HG03196 (cell line): Measurements from ENCODE around the gene TSPAN12.
"Not testable (repeated sequence)": the region's sequence is repeated elsewhere in the genome, so short reads cannot be mapped to it uniquely, and the experiment has no call there.

Experiments used
- ATAC-seq: cut with Tn5 transposase; IDR thresholded peaks from one replicate; pipeline ENCODE4 v1.9.1; 2021; ENCODE audit not compliant: unreplicated experiment

The TSPAN12 gene, protein sequence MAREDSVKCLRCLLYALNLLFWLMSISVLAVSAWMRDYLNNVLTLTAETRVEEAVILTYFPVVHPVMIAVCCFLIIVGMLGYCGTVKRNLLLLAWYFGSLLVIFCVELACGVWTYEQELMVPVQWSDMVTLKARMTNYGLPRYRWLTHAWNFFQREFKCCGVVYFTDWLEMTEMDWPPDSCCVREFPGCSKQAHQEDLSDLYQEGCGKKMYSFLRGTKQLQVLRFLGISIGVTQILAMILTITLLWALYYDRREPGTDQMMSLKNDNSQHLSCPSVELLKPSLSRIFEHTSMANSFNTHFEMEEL

DNA sequence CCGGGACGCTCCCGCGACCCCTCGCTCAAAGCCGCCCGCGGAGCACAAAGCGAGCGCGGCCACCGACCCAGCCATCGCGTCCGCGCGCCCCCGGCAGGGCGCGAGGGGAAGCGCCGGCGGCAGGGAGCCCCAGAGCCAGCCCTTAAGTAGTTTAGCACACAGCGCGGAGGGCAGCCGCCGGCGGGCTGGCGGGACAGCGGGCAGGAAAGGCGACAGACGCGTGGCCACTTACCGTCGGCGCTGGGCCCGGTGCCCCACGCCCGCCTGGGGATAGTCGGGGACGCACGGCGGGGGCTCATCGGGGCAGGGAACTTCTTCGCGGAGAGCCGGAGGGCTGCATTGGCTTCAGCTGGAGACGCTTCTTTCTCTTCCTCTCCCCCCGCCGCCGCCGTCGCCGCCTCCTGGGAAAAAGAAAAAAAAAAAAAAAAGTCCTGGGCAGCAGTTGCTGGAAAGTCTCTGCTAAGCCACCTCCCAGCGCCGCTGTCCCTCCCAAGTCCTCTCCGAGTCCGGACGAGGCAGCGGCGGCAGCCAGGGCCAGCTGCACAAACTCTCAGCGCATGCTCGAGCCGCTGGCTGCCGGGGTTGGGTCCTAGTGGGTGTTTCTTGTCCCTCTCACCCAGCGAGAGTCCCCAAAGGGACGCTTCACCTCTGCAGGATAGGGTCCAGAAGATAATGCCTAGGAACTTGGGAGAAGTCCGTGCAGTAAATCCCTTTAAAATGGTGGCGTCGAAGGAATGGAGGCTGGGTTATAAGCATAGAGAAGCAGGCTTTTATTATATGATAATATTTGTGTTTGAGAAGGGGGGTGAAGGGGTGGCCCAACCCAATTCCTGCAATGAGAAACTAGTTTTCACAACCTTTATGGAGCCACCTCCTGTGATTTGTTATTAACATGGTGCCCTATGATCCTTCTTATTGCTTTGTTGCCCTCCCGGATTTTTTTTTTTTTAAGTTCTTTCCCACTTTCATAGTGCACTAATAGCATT is at the start of gene TSPAN12:
TSPAN12 (minus strand) TSS at position 557 of the 986 bp plus-strand sequence. CDS start 1,381 bp downstream, outside the sequence.
- peak; percentile 76 for ATAC-seq

DNA sequence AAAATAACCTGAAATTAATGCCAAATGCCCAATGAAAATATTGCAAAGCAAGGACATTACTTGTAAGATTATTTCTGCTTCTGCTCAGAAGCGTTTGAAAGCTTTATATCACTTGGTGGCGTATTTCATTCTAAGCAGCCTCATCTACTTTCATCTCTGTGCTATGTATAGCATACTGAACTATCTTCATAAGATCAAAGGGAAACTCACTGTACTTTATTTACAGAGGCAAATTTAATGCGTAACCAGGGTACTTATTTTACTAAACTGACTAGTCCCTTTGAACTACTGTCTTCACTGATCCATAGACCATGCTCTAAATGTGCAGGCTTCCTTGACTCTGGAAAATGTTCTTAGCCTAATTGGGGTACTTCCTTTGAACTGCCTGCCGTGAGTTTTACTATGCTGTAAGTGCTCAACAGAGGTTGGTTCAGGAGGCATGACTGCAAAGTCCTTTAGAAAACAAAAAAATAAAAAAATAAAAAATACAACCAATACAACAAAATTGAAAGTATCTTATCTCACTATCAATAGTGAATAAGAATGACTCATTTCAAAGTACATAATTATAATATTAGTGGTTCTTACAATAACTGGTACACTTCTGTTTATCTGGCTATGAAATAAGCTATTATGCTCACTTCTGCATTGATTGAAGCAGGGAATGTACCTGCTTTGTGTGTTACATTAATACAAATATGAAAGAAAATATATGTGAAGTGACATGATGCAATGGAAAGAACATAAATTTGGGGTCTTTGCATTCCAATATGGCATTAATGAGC is 41.0 kb upstream of the TSPAN12 start:
- no peak for ATAC-seq

DNA sequence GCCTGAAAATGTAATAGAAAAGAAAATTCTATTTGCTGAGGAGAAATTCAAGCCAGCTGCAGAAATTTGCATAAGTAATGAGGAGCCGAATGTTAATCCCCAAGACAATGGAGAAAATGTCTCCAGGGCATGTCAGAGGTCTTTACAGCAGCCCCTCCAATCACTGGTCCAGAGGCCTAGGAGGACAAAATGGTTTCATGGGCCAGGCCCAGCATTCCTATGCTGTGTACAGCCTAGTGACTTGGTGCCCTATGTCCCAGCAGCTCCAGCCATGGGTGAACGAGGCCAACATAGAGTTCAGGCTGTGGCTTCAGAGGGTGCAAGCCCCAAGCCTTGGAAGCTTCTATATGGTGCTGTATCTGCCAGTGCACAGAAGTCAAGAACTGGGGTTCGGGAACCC is 37.3 kb upstream of the TSPAN12 start:
- not testable (repeated sequence) for ATAC-seq

DNA sequence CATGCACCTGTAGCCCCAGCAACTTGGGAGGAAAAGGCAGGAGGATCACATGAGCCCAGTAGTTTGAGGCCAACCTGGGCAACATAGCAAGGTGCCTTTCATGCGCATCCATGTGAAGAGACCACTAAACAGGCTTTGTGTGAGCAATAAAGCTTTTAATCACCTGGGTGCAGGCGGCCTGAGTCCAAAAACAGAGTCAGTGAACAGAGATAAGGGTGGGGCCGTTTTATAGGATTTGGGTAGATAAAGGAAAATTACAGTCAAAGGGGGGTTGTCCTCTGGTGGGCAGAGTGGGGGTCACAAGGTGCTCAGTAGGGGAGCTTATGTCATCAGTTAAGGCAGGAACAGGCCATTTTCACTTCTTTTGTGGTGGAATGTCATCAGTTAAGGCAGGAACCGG is 27.7 kb upstream of the TSPAN12 start:
- ATAC-seq, result not testable (repeated sequence)

DNA sequence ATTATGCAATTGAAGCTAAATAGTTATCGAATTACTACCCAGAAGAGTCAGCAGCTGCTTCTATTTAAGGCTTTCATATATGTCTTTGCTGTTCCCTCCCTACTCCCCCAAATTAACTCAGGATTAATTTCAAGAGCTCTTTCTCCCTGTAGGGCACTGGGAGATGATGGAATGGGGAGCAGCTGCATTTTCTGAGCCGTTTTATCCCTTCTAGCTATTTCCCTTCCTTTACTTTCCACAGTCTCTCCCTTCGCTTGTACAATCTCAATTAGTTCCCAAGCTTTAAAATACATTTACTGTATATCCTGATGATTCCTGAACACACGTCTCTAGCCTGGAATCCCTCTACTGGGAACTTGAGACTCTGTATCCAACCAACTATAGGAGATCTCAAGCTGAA is 19.8 kb upstream of the TSPAN12 start:
- ATAC-seq, result no peak

DNA sequence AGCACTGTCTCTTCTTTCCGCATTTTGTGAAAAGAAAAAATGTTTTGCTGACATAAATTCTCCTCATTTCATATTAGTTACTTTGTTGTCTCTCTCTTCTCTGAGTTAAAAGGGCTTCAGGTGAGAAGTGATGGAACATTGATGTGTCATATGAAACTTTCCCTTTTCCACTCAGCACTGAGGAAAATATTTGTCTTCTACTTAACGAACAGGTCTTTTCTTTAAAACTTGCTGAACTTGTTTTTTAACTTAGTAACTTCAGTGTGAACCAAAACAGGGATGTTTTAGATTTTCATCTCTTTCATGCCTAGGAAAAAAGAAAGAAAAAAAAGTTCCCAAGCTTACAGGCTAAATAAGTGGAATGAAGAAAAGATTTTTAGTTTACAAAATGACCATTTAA is 19.0 kb upstream of the TSPAN12 start:
- ATAC-seq, result no peak

DNA sequence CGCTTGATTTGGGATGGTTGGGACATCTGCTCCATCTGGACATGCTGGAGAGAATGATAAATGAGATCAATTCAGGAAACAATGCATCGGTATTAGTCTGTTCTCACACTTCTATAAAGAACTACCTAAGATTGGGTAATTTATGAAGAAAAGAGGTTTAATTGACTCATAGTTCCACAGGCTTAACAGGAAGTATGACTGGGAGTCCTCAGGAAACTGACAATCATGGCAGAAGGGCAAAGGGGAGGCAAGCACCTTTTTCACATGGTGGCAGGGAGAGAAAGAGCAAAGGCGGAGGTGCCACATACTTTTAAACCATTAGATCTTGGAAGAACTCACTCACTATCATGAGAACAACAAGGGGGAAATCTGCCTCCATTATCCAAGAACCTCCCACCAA is 16.8 kb upstream of the TSPAN12 start:
- ATAC-seq, result no peak

DNA sequence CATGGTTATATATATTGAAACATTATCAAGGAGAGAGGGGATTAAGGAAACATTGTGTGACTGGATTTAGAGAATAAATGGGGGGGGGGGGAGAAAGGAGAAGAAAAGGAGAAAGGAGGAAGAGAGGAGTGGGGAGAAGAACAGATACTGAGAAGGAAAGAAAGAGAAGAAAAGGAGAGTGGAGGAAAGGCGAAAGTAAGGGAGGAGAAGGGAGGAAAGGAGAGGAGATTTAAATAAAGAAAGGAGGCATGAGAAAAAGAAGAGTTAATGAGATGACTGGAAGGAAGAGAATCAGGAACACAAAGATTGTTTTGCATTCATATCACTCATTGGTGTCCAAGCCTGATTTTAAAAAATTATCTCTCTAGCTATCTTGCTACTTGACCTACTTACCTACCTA is 16.1 kb upstream of the TSPAN12 start:
- ATAC-seq, result no peak

DNA sequence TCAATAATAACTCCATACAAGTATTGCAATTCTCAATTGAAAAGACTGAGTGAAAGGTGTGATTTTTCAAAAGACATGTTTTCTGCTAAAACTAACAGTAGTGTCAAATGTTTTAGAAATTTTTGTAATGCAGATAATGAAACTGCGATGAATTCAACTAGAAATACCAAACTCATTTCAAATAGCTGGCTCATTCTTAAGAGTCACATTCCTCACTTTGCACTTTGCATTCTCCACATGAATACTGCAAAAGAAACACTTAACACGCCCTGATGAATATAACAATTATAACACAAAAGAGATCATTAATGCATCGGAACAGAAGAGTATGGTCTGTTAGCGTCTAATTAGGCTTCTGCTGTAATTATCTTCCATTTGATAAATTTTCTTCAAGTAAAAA is 15.5 kb upstream of the TSPAN12 start:
- ATAC-seq, result no peak

DNA sequence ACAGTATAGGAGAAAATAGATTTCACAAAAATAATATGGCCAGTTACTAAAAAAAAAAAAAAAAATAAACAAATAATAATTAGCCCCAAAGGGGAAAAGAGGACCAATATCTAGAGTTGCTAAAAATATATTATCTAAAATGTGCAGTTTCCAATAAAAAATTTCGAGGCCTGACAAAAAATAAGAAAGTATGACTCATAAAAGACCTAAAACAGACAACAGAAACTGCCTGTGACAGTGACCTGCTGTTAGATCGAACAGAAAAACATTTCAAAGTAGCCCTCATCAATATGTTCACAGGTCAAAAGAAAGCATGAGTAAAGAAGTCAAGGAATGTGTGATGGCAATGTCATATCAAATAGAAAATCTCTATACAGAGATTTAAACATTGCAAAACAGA is 11.8 kb upstream of the TSPAN12 start:
- ATAC-seq, result peak; percentile 48

DNA sequence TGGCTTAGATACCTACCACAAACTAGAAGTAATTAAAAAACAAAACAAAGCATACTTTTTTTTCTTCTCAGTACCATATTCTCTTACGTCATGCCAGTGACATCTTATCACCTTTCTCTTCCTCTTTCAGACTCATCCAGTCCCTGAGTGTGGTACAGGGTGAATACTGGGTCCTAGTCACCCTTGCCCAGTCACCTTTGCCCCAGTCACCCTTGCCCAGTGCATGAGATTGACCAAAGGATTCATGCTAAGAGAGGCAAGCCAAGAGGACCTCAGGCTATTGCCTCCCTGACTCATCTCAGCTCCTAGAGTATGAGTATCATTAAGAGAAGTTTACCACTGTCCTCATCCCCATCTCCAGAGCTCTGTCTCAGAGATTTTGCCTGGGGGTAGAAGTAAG is 10.0 kb upstream of the TSPAN12 start:
- no peak for ATAC-seq

DNA sequence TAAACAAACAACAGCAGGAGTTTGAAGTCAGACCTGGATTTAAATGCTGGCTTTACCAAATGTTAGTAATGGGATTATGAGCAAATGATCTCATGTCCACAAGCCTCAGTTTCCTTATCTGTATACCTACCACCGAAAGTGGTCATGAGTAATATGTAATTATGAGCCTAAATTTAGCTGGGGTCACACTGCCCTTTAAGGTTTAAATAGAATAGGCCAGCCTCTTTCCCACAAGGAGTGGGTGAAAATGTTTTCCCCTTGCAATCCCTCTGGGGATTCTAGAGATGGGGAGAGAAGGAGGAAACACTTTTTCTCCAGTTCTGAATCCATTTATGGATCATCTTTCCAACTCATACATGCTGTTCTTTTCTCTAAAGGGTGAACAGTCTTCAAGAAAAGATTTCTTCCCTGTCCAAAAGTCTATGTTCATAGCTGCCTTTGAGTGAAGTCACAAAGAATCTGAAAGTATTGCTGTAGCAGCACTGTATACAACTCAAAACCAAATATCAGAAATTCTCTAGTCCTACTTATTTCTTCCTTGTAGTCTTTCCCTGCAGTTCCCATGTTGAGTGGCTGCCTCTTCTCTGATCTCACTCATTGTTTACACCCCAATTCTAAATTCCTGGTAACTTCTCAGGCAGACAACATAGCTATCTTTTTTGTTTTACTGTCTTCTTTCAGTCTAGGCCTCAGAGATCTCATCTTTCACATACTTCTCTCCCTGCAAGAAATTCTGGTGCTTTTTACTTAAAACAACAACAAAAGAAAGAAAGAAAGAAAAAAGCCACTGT is 7.4 kb upstream of the TSPAN12 start:
- ATAC-seq, result no peak

DNA sequence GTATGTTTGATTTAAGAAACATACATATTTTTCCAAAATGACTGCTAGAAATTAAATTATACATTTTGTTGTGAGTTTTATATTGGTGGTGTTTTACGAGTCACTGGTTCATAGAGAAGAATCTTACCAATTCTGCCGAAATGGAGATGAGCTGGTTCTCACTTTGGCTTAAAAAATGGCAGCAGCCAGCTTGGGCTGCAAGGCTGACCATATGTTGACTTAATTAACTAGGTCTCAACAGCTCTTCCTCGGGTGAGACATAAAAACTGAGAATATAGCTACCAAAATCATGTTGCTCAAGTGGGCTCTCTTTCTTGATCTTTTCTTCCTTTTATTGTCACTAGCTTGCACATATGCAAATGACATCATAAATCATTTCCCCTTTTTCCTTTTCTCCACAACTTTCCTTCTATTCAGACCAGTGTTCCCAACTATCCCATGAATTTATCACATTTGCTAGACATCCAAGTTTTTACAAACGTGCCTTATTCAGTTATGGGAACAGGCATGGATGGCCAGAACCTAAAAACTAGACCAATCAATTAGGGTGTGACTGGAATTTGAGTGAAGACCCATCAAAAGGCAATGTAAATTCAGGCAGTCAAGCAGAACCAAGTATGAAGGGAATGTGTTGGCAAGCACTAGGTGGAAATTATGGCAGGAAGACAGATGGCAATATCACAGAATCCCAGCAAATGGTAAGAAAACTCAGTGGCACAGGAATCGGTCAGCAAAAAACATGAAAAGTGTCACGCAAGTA is 6.4 kb upstream of the TSPAN12 start:
- ATAC-seq, result no peak

DNA sequence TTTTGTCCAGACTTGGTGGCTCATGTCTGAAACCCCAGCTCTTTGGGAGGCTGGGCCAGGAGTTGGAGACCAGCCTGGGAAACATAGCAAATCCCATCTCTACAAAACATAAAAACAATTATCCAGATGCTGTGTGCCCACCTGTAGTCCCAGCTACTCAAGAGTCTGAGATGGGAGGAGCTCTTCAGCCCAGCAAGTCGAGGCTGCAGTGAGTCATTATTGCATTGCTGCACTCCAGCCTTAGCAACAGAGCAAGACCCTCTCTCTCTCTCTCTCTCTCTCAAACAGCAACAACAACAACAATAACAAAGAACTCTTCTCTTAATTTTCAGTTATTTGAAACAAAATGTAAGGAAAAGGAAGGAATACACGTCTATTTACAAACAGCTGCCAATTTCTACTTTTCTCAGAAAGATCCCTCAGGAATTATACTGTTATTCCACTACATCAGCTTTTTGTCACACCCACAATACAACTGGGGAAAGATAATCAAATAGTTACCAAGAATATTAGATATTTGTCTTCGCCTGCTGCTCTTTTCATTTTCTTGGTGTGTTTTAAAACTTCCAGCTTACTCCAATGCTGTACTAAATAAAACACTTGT is 5.1 kb upstream of the TSPAN12 start:
- ATAC-seq, result no peak

DNA sequence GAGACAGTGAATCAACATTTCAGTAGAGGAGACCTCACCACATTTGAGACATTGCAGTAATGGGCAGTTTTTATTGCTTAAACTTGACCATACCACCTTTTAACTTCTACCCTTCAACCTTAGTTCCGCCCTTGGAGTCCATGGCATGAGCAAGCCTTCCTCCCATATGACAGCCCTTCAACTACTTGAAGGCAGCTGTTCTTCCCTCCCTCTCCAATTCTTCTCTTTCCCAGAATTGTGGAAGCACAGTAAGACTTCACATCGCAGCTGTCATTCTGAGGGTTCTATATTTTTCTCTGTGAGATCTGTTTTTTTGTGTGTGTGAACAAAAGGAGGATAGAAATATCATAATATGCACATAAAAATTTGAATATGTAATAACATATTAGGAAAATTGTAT is 2.2 kb upstream of the TSPAN12 start:
- ATAC-seq, result no peak

DNA sequence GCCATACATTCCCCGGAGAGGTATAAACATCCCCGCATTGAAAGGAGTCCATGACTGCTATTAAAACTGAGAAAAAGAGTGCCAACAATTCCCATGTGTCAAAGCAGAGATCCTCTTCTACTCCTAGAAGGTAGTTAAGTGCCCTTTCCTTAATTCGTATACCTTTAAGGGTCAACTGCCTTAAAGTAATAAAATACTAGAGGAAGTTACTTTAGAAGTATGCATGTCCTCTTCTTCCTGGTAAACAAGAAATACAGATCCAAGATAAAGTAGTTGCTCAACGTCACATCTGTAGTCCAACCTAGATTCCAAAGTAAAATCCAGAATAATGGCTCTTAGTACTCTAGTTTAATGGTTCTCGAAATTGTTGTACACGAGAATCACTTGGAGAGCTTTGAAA is 1.5 kb upstream of the TSPAN12 start:
- ATAC-seq, result no peak

DNA sequence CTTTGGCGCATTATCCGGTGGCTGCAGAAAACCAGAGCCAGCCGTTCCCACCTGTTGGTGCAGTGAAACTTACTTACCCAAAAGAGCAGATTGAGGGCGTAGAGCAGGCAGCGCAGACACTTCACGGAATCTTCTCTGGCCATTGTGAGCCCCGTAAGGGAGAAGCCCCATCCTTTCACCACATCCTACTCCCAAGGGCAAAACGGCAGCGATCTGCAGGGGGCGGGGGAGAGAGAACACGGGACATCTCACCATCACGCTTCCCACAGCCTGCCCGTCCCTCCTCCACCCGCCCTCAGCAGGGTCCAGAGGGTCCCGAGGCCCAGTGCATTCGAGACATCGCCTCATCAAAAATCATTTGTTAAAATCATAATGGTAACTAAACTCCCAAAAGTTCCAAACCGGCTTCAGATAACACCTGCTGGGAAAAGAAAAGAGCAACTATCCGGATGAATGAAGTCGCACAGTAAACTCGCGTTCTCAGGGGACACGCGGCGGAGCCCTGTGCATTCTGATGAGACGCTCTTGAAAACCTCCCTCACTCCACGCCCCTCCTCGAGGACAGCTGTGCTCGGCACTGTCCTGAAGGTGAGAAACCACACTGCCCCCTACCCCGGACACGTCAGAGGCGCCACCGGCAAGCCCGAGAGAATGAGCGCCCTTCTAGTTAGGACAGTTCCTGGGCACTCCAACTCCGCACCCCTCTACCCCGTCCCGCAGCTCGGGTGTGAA is 1.2 kb downstream of the TSPAN12 start:
- peak; percentile 81 for ATAC-seq

DNA sequence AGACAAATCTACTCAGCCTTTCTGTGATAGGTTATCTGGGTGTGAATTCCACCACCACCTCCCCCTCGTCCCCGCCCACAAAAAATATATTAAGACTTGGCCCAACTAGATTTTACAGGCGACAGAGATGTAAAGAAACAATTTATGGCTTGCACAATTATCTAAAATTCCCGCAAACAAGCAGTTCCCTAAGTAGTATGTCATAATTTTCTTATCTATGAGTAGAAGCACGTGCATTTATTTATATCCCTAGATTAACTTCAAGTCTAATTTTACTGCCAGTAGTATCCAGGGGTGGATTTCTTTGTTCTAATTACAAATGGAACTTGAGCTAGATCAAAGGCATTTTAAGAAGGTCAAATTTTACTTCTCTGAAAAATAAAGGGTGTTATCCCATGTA is 1.7 kb downstream of the TSPAN12 start:
- ATAC-seq, result no peak

DNA sequence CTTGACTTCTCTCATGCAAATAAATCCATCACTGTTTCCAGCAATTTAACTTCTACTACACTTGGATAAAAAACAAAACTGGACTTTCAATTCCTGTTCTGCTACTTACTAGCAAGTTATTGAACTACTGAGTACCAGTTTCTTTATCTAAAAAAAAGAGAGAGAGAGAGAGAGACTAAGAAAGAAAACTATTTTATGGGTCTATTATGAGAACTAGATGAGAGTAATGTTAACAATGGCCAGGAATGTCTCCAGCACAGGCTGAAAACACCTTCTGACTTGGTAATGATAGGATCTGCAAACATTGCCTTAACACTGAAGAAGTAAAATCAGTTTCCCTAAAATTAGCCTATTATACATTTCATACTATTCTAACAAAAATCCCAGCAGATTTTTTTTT is 5.2 kb downstream of the TSPAN12 start:
- ATAC-seq, result no peak
